Mesenchymal stem cell (in vitro differentiated cells and primary cell): Measurements from ENCODE around the gene EFCAB9.

Experiments used
- DNase-seq: peaks from one replicate; pipeline ENCODE4 v3.0.0-alpha.2; 2013
- H2AFZ ChIP-seq: one replicate; pipeline ENCODE4 v1.6.1; 2013; ENCODE audit warnings: low read depth, mild to moderate bottlenecking, control low read depth, inconsistent platforms, low read length, moderate library complexity
- H2AK5ac ChIP-seq: 2 replicates; pipeline ENCODE4 v1.6.1; 2013; ENCODE audit warnings: low read length, moderate library complexity, mild to moderate bottlenecking, inconsistent platforms; ENCODE audit not compliant: severe bottlenecking
- H2BK120ac ChIP-seq: one replicate; pipeline ENCODE4 v1.6.1; 2013; ENCODE audit warnings: low read depth, mild to moderate bottlenecking, inconsistent platforms, low read length, moderate library complexity
- H2BK12ac ChIP-seq, 2 experiments: one replicate each; pipeline ENCODE4 v1.6.1; 2013; ENCODE audit warnings: inconsistent platforms in 2 of 2, low read length in 2 of 2, mild to moderate bottlenecking in 2 of 2, moderate library complexity in 2 of 2, control low read depth in 1 of 2
- H2BK15ac ChIP-seq: one replicate; pipeline ENCODE4 v1.6.1; 2013; ENCODE audit warnings: mild to moderate bottlenecking, low read depth, inconsistent platforms; ENCODE audit not compliant: poor library complexity, severe bottlenecking
- H2BK5ac ChIP-seq: 2 replicates; pipeline ENCODE4 v1.6.1; 2013; ENCODE audit warnings: low read depth, mild to moderate bottlenecking, low read length, control low read depth, inconsistent platforms; ENCODE audit not compliant: poor library complexity, severe bottlenecking
- H3K14ac ChIP-seq, 2 experiments: one replicate each; pipeline ENCODE4 v1.6.1; 2013; ENCODE audit warnings: inconsistent platforms in 2 of 2, low read length in 2 of 2, control low read depth in 1 of 2, mild to moderate bottlenecking in 1 of 2, moderate library complexity in 1 of 2
- H3K18ac ChIP-seq, 2 experiments: one replicate each; pipeline ENCODE4 v1.6.1; 2013; ENCODE audit warnings: inconsistent platforms in 2 of 2, low read length in 2 of 2, control low read depth in 1 of 2, low read depth in 1 of 2, mild to moderate bottlenecking in 1 of 2
- H3K23ac ChIP-seq, 2 experiments: one replicate each; pipeline ENCODE4 v1.6.1; 2013; ENCODE audit warnings: inconsistent platforms in 2 of 2, low read length in 2 of 2, mild to moderate bottlenecking in 2 of 2, moderate library complexity in 2 of 2, control low read depth in 1 of 2
- H3K27ac ChIP-seq: 2 replicates; pipeline ENCODE4 v1.5.1; 2013; ENCODE audit warnings: mild to moderate bottlenecking, moderate library complexity, low read length, control low read depth, inconsistent platforms; ENCODE audit not compliant: poor library complexity, severe bottlenecking
- H3K27me3 ChIP-seq, 2 experiments: 2 replicates each; pipeline versions ENCODE4 v1.6.1 to v1.7.0; 2013; ENCODE audit warnings: low read length in 2 of 2, mild to moderate bottlenecking in 2 of 2, moderate library complexity in 2 of 2, control low read depth in 1 of 2, inconsistent platforms in 1 of 2; ENCODE audit not compliant: control insufficient read depth in 1 of 2, insufficient read depth in 1 of 2
- H3K36me3 ChIP-seq, 2 experiments: 2 replicates each; pipeline versions ENCODE4 v1.6.1 to v1.7.0; 2013; ENCODE audit warnings: low read length in 2 of 2, control low read depth in 1 of 2, inconsistent platforms in 1 of 2, low read depth in 1 of 2, mild to moderate bottlenecking in 1 of 2; ENCODE audit not compliant: insufficient read depth in 2 of 2, control insufficient read depth in 1 of 2
- H3K4ac ChIP-seq, 2 experiments: one replicate each; pipeline ENCODE4 v1.6.1; 2013; ENCODE audit warnings: inconsistent platforms in 2 of 2, low read length in 2 of 2, mild to moderate bottlenecking in 2 of 2, moderate library complexity in 2 of 2, control low read depth in 1 of 2, low read depth in 1 of 2
- H3K4me1 ChIP-seq: 2 replicates; pipeline ENCODE4 v1.6.1; 2013; ENCODE audit warnings: low read depth, low read length, control low read depth; ENCODE audit not compliant: control insufficient read depth, insufficient read depth
- H3K4me2 ChIP-seq: 2 replicates; pipeline ENCODE4 v1.6.1; 2013; ENCODE audit warnings: low read length, mild to moderate bottlenecking, inconsistent platforms; ENCODE audit not compliant: poor library complexity, severe bottlenecking
- H3K4me3 ChIP-seq, 2 experiments: 2 replicates each; pipeline versions ENCODE4 v1.5.1 to v1.7.0; 2013; ENCODE audit warnings: low read length in 2 of 2, mild to moderate bottlenecking in 2 of 2, control low read depth in 1 of 2, low read depth in 1 of 2; ENCODE audit not compliant: insufficient read depth in 1 of 2
- H3K79me1 ChIP-seq: replicated peaks from 2 replicates; pipeline ENCODE4 v1.6.1; 2013; ENCODE audit warnings: mild to moderate bottlenecking, control low read depth, low read length, inconsistent platforms; ENCODE audit not compliant: poor library complexity, severe bottlenecking
- H3K9ac ChIP-seq: 2 replicates; pipeline ENCODE4 v1.7.0; 2013; ENCODE audit warnings: mild to moderate bottlenecking, low read length, moderate library complexity
- H3K9me3 ChIP-seq: 2 replicates; pipeline ENCODE4 v1.7.0; 2013; ENCODE audit warnings: mild to moderate bottlenecking, low read length; ENCODE audit not compliant: control insufficient read depth
- H4K8ac ChIP-seq: one replicate; pipeline ENCODE4 v1.6.1; 2013; ENCODE audit warnings: inconsistent platforms, mild to moderate bottlenecking, low read length, moderate library complexity
- H4K91ac ChIP-seq: one replicate; pipeline ENCODE4 v1.6.1; 2013; ENCODE audit warnings: mild to moderate bottlenecking, low read length, inconsistent platforms
- WGBS: methylation state at CpG from one replicate; pipeline ENCODE4 v1.1.7; 2013; ENCODE audit warnings: mixed read lengths; 5-methylcytosine and 5-hydroxymethylcytosine counted together

The EFCAB9 gene

GRCh38 chr5:172213126-172213525, 19.2 kb downstream of the EFCAB9 start:
- WGBS = 100% methylated on average over 3 of the region's 4 CpGs
- DNase-seq = no peak
- H2AK5ac ChIP-seq = no peak overlapping the region

DNA sequence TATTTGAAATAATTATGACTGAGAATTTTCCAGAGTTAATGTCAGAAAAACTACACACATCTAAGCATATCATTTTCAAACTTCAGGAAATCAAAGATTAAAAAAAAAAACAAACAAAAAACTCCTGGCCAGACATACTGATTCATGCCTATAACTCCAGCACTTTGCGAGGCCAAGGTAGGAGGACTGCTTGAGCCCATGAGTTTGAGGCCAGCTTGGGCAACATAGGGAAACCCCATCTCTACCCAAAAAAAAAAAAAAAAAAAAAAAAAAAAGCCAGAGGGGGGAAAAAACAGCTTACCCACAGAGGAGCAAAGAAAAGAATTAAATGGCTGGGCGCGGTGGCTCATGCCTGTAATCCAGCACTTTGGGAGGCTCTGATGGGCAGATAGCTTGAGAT, 22.4 kb downstream of the EFCAB9 start:
- Histone ChIP-seq H3K23ac (no peak overlapping the region), H3K79me1 (peaks cover 24% of the 10 kb centered on the region), H3K14ac (no peak overlapping the region), H3K27me3 (no peaks in the 10 kb centered on the region), H3K4me1 (peaks cover 2% of the 10 kb centered on the region), H4K8ac (no peak overlapping the region), H2AK5ac (no peak overlapping the region), H2BK5ac (no peak overlapping the region), H3K9ac (no peak overlapping the region), H3K27ac (no peak overlapping the region), H2BK12ac (no peak overlapping the region), H3K4me3 (no peak overlapping the region), H3K18ac (no peak overlapping the region), H3K4ac (no peak overlapping the region), H3K36me3 (peaks cover 17 to 48% of the 10 kb centered on the region in 2 experiments), H3K9me3 (no peaks in the 10 kb centered on the region), H3K4me2 (no peak overlapping the region), H2BK15ac (no peak overlapping the region), H2AFZ (no peak overlapping the region), H2BK120ac (no peak overlapping the region), H4K91ac (no peak overlapping the region)
- peak; percentile 45 for DNase-seq
- WGBS = 100% methylated on average over 3 of the region's 3 CpGs

More at GRCh38 chr5:172213126-172213525, 19.2 kb downstream of the EFCAB9 start:
- H3K23ac ChIP-seq = no peak overlapping the region
- H3K18ac ChIP-seq = no peak overlapping the region
- peaks cover 29% of the 10 kb centered on the region for H3K79me1 ChIP-seq
- no peak overlapping the region for H4K8ac ChIP-seq
- no peak overlapping the region for H2BK5ac ChIP-seq
- H2AFZ ChIP-seq = no peak overlapping the region
- no peak overlapping the region for H2BK120ac ChIP-seq
- H3K27me3 ChIP-seq = no peaks in the 10 kb centered on the region
- no peak overlapping the region for H3K4me2 ChIP-seq
- no peaks in the 10 kb centered on the region for H3K9me3 ChIP-seq
- no peak overlapping the region for H3K4me3 ChIP-seq
- H3K14ac ChIP-seq = no peak overlapping the region
- no peak overlapping the region for H2BK12ac ChIP-seq
- no peak overlapping the region for H3K27ac ChIP-seq
- H3K9ac ChIP-seq = no peak overlapping the region
- no peak overlapping the region for H3K4ac ChIP-seq
- peaks cover 18 to 49% of the 10 kb centered on the region in 2 experiments for H3K36me3 ChIP-seq
- H3K4me1 ChIP-seq = peaks cover 2% of the 10 kb centered on the region
- no peak overlapping the region for H4K91ac ChIP-seq
- no peak overlapping the region for H2BK15ac ChIP-seq

DNA sequence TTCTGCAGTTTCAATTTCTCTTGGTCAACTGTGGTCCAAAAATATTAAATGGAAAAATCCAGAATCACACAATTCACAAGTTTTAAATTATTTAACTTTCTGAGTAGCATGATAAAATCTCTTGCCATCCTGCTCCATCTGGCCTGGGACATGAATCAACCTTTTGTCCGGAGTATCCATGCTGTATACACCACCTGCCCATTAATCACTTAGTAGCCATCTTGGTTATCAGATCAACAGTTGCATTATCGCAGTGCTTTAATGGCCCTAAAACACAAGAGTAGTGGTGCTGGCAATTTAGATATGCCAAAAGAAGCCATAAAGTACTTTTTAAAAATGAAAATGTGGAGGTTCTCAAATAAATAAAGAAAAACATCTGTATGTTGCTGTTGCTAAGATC, 25.3 kb downstream of the EFCAB9 start:
- Histone ChIP-seq H3K27ac (no peak overlapping the region), H2BK120ac (no peak overlapping the region), H3K4me1 (no peaks in the 10 kb centered on the region), H3K4me2 (no peak overlapping the region), H2BK15ac (no peak overlapping the region), H4K91ac (no peak overlapping the region), H3K23ac (no peak overlapping the region), H3K9me3 (no peaks in the 10 kb centered on the region), H3K18ac (no peak overlapping the region), H3K79me1 (peaks cover 20% of the 10 kb centered on the region), H2BK5ac (no peak overlapping the region), H3K4me3 (no peak overlapping the region), H3K4ac (no peak overlapping the region), H2AK5ac (no peak overlapping the region), H3K14ac (no peak overlapping the region), H3K9ac (no peak overlapping the region), H2AFZ (no peak overlapping the region), H3K36me3 (peaks cover 6 to 57% of the 10 kb centered on the region in 2 experiments), H3K27me3 (no peaks in the 10 kb centered on the region), H2BK12ac (no peak overlapping the region), H4K8ac (no peak overlapping the region)
- no peak for DNase-seq
- WGBS = 96% methylated on average over 2 of the region's 2 CpGs

DNA sequence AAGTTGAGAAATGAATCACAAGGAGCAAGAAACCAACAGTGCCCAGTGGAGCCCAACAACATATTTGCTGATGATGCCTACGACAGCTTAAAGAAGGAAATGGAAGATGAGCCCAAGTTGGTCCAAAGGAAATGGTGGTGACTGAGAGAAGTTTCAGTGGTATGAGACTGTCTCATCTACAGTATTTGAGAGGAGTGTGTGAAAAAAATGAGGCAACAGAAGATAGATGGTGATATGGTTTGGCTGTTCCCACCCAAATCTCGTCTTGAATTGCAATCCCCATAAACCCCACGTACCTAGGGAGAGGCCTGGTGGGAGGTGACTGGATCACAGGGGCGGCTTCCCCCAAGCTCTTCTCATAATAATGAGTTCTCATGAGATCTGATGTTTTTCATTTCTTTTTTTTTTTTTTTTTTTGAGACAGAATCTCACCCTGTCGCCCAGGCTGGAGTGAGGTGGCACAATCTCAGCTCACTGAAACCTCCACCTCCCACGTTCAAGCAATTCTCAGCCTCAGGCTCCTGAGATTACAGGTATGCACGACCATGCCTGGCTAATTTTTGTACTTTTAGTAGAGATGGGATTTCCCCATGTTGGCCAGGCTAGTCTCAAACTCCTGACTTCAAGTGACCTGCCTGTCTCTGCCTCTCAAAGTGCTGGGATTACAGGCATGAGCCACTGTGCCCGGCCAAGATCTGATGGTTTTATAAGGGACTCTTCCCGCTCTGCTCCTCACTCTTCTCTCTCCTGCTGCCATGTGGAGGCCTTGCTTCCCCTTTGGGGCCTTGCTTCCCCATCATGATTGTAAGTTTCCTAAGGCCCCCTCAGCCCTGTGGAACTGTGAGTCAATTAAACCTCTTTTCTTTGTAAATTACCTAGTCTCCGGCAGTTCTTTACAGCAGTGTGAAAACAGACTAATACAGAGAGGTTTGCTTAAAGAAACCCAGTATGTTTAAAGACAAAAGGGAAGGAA, 30.2 kb downstream of the EFCAB9 start:
- 92% methylated on average over 5 of the region's 10 CpGs for WGBS
- no peaks in the 10 kb centered on the region for H3K4me1 ChIP-seq
- H3K23ac ChIP-seq = no peak overlapping the region
- H3K36me3 ChIP-seq = peaks cover 3 to 76% of the 10 kb centered on the region in 2 experiments
- no peak overlapping the region for H2AK5ac ChIP-seq
- H3K4me2 ChIP-seq = no peak overlapping the region
- H2BK5ac ChIP-seq = no peak overlapping the region
- no peak overlapping the region for H3K14ac ChIP-seq
- H4K8ac ChIP-seq = no peak overlapping the region
- no peak overlapping the region for H3K4me3 ChIP-seq
- H2AFZ ChIP-seq = no peak overlapping the region
- no peak overlapping the region for H3K27ac ChIP-seq
- H2BK12ac ChIP-seq = no peak overlapping the region
- no peak overlapping the region for H3K18ac ChIP-seq
- peaks cover 16% of the 10 kb centered on the region for H3K79me1 ChIP-seq
- H4K91ac ChIP-seq = no peak overlapping the region
- no peaks in the 10 kb centered on the region for H3K27me3 ChIP-seq
- no peak overlapping the region for H3K9ac ChIP-seq
- H2BK15ac ChIP-seq = no peak overlapping the region
- H3K4ac ChIP-seq = no peak overlapping the region
- no peak for DNase-seq
- no peaks in the 10 kb centered on the region for H3K9me3 ChIP-seq
- H2BK120ac ChIP-seq = no peak overlapping the region
